GM21576 (cell line): ENCODE data around the gene LY9.
"Not testable (repeated sequence)": the region's sequence is repeated elsewhere in the genome, so short reads cannot be mapped to it uniquely, and the experiment has no call there.

Experiments
- ATAC-seq: cut with Tn5 transposase; IDR thresholded peaks from one replicate; pipeline ENCODE4 v1.9.1; 2021; ENCODE audit warnings: mild to moderate bottlenecking, moderate library complexity; ENCODE audit not compliant: unreplicated experiment

Gene LY9

GRCh38 chr1:160773093-160773492 lies 22.9 kb upstream of the LY9 start:
- no peak for ATAC-seq

- no peak for ATAC-seq
Measured at GRCh38 chr1:160774886-160775719, 20.9 kb upstream of the LY9 start.

- no peak for ATAC-seq
Measured at GRCh38 chr1:160776178-160776577, 19.8 kb upstream of the LY9 start.

GRCh38 chr1:160777486-160778089 lies 18.4 kb upstream of the LY9 start:
- ATAC-seq = no peak

GRCh38 chr1:160778976-160779375 lies 17.0 kb upstream of the LY9 start:
- no peak for ATAC-seq

- ATAC-seq = no peak
Measured at GRCh38 chr1:160779626-160780397, 16.2 kb upstream of the LY9 start.

GRCh38 chr1:160780398-160780755 lies 15.6 kb upstream of the LY9 start:
- no peak for ATAC-seq

- ATAC-seq = no peak
Measured at GRCh38 chr1:160781186-160781766, 14.7 kb upstream of the LY9 start.

- ATAC-seq = peak; percentile 83
Measured at GRCh38 chr1:160781914-160782689, 13.9 kb upstream of the LY9 start.

GRCh38 chr1:160782988-160783765 lies 12.8 kb upstream of the LY9 start:
- ATAC-seq = not testable (repeated sequence)

GRCh38 chr1:160789051-160789701 lies 6.8 kb upstream of the LY9 start:
- no peak for ATAC-seq

GRCh38 chr1:160789702-160790611 lies 6.0 kb upstream of the LY9 start:
- ATAC-seq = peak; percentile 75

- no peak for ATAC-seq
Measured at GRCh38 chr1:160794376-160794775, 1.6 kb upstream of the LY9 start.

- no peak for ATAC-seq
Measured at GRCh38 chr1:160797271-160797709, 1.3 kb downstream of the LY9 start.

- ATAC-seq = no peak
Measured at GRCh38 chr1:160797861-160798273, 1.9 kb downstream of the LY9 start.

- ATAC-seq = no peak
Measured at GRCh38 chr1:160798439-160798838, 2.5 kb downstream of the LY9 start.

- no peak for ATAC-seq
Measured at GRCh38 chr1:160799641-160800040, 3.7 kb downstream of the LY9 start.

- ATAC-seq = no peak
Measured at GRCh38 chr1:160800142-160800541, 4.2 kb downstream of the LY9 start.
